Heart left ventricle (tissue), 16 donors: Measurements from ENCODE around the gene TMEM170B. TPM values are rescaled to one million over a fixed set of nuclear protein-coding genes. Genes with fewer than 3 reads are reported as not detected.

Source experiments
- ATAC-seq, 4 donors: fragments of 200-7000 bp; cut with Tn5 transposase; one replicate each; pipeline ENCODE4 v1.9.1; 2020 to 2022; ENCODE audit warnings: moderate library complexity in 4 of 4, mild to moderate bottlenecking in 3 of 4, moderate number of reproducible peaks in 1 of 4
- DNase-seq, 5 donors: peaks; one replicate each; pipeline ENCODE4 v3.0.0-alpha.2; 2020
- H3K27ac ChIP-seq, 12 donors: fragments of 200-600 bp; sonication (generic) in 4 of 12; one replicate each; pipeline versions ENCODE4 v1.5.0 to v1.8.0; 2016 to 2022; ENCODE audit warnings: mild to moderate bottlenecking in 2 of 12
- H3K27me3 ChIP-seq, 9 donors: fragments of 200-600 bp; sonication (generic) in 2 of 9; one replicate each; pipeline versions ENCODE4 v1.5.1 to v1.8.0; 2016 to 2022; ENCODE audit warnings: mild to moderate bottlenecking in 3 of 9
- H3K36me3 ChIP-seq, 9 donors: fragments of 200-600 bp; sonication (generic) in 2 of 9; one replicate each; pipeline versions ENCODE4 v1.5.0 to v1.8.0; 2018 to 2022; ENCODE audit warnings: mild to moderate bottlenecking in 2 of 9
- H3K4me1 ChIP-seq, 12 donors: fragments of 200-600 bp; sonication (generic) in 4 of 12; one replicate each; pipeline versions ENCODE4 v1.5.0 to v1.8.0; 2016 to 2022; ENCODE audit warnings: mild to moderate bottlenecking in 3 of 12
- H3K4me3 ChIP-seq, 12 donors: fragments of 200-600 bp; sonication (generic) in 4 of 12; one replicate each; pipeline versions ENCODE4 v1.5.0 to v1.8.0; 2017 to 2022; ENCODE audit warnings: mild to moderate bottlenecking in 9 of 12, moderate library complexity in 4 of 12
- H3K9me3 ChIP-seq, 12 donors: fragments of 200-600 bp; sonication (generic) in 4 of 12; one replicate each; pipeline versions ENCODE4 v1.5.0 to v1.8.0; 2016 to 2022; ENCODE audit warnings: mild to moderate bottlenecking in 1 of 12
- CTCF ChIP-seq, 12 donors: fragments of 200-600 bp; sonication (generic) in 4 of 12; IDR thresholded peaks; one replicate each; pipeline versions ENCODE4 v1.5.0 to v1.8.0; 2018 to 2022; ENCODE audit warnings: antibody characterized with exemption in 12 of 12, mild to moderate bottlenecking in 5 of 12
- POLR2A ChIP-seq, 2 donors: fragments of 450-650 bp; IDR thresholded peaks; one replicate each; pipeline ENCODE4 v1.6.1; 2017; ENCODE audit warnings: antibody characterized with exemption in 2 of 2, mild to moderate bottlenecking in 2 of 2, moderate library complexity in 2 of 2
- WGBS, 4 donors: extraction: QIAGEN DNeasy Blood & Tissue Kit in 2 of 4; methylation state at CpG; one replicate each; pipeline versions ENCODE4 v1.1.5 to v1.1.7; 2013 to 2018; 5-methylcytosine and 5-hydroxymethylcytosine counted together
- intact Hi-C, 10 donors: fragments of 100-400 bp; cut with DNase I; formaldehyde crosslinking; loops; one replicate each; pipeline versions ENCODE4 v1.11.1 to v1.14.2; 2022
- polyA plus RNA-seq, 2 donors: library from polyadenylated mRNA; stranded (reverse); fragments of 200-250 nt; gene quantifications; one replicate each; pipeline ENCODE4 v1.2.3, GENCODE V29; 2013
- total RNA-seq, 9 donors: library from RNA; depleted of rRNA in 2 of 9; stranded (reverse); fragments of >200 nt in 2 of 9; fragmentation: NEBNext Ultra II Directional in 3 of 9; extraction: Animal tissue kit (Norgen Biotek cat#: 25700) in 3 of 9; gene quantifications; one replicate each; pipeline versions ENCODE4 v1.1.0 to v1.2.4, GENCODE V29; 2016 to 2023
- donor health status: ischemic (EF 13 %, LVEDD 7.1; RV severe dilation, severe dysfunction).
- donor health status: healthy with polysubstance abuse.
- donor health status: DM: no; HTN: yes; CAD: no.
- donor health status: DM: no; HTN: no; CAD: no.
- donor health status: ischemic (EF 25% LVEDD 6.9; RV normal size, moderate dysfunction).
- donor health status: ischemic (EF 25% LVEDD 5.7; RV mildly dilated, moderate dysfunction).
- donor health status: healthy.
- donor health status: DM: yes; HTN: yes; CAD: no.
- donor health status: ischemic (EF 35%, LVEDD 5.7; RV mildly dilated, moderate dysfunction).
- donor health status: nonischemic (EF 11% LVEDD 7.7; RV severe dilation, severe dysfunction).
- donor health status: DM: yes; HTN: yes; CAD: no.
- donor health status: PGD.
- donor health status: ischemic (EF 29% LVEDD 5.4; RV normal size, mild dysfunction).
- donor health status: nonischemic (EF 23%, LVEDD 6.1; RV moderate dilation, normal function).

Gene TMEM170B
- total and polyA plus RNA-seq, 11 donors, result 1.0 to 5.9 (median 3.9) TPM

DNA sequence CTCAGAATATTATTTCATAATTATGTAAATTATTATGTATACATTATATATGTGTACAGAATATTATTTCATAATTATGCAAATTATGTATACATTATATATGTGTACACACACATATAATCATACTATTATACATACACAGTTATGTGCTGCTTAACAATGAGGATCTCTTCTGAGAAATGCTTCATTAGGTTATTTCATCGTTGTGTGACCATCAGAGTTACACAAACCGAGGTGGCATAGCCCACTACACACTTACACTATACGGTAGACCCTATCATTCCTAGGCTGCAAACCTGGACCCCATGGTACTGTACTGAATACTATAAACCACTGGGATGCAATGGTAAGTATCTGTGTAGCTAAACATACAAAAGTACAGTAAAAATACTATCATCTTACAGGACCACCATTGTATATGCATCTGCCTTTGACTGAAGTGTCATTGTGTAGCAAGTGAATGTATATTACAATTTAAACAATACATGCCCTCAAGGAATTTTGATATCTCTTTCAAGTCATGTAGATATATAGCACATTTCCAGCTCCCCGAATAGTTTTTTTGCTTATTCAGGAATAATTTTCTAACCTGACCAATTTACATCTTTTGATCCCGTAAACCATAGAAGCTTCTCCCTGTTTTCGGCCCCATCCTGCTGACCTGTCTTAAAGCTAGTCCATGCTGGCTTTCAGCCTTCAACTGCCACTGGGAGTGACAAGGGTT, 71.2 kb downstream of the TMEM170B start:
- H3K27me3 ChIP-seq, result no peaks in the 10 kb centered on the region
- H3K9me3 ChIP-seq, result no peaks in the 10 kb centered on the region
- intact Hi-C loops, result loop anchor here in 5 of 10 donors (5.0 to 10.0 kb wide), 2 partner anchors 44 to 986 kb away; no protein-coding TSS in a partner anchor
- H3K4me1 ChIP-seq, result peaks cover 0 to 48% (median 36%) of the 10 kb centered on the region in 12 donors
- 89 to 94% (median 92%) methylated on average over 6 of the region's 6 CpGs for WGBS, 4 donors
- H3K4me3 ChIP-seq, result no peak overlapping the region
- no peak for TF ChIP-seq CTCF (IDR thresholded peaks at IDR 0.05)
- TF ChIP-seq POLR2A (IDR thresholded peaks at IDR 0.05), result no peak
- no peaks in the 10 kb centered on the region for H3K36me3 ChIP-seq
- ATAC-seq (no peak), DNase-seq (no peak)
- H3K27ac ChIP-seq, result peak overlapping the region in 10 of 12 donors; percentile 8 to 74 (median 48)

DNA sequence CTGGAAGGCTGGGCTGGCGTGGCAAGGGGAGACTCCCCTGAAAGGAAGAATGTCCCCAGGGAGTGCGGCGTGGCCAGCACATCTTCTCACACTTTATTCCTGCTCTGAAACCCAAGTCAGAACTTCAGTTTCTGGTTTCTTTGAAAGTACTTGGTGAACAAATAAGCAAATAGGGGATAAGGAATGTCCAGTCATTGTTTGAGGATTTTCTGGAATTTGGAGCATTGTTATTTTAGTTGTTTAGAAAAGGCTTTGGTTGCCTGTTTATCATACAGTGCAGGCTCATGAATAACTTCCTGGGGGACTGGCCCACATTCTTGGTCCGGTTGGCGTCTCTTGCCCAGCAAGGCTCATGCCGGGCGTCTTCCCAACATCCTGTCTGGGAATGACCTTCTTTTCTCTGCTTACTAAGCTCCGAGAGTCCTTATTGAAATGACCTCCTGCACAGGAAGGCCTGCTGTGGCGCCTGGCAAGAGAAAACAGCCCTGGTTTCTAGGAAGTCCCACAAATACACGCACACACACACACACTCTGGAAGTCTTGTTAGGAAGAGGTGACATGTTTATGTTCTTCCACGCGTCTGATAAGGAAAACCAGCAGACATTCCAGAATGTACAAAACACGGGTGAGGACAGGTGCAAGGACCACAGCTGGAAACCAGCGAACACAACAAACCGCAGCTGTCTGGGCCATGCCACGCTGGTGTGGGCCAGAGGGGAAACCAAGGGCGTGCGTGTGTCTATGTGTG, 71.9 kb downstream of the TMEM170B start:
- no peaks in the 10 kb centered on the region for H3K36me3 ChIP-seq
- DNase-seq (peak; percentile 40 to 75 (median 59)), ATAC-seq (peak; percentile 26 to 81 (median 76))
- H3K9me3 ChIP-seq, result no peaks in the 10 kb centered on the region
- no peak overlapping the region for H3K4me3 ChIP-seq
- no peak for TF ChIP-seq POLR2A (IDR thresholded peaks at IDR 0.05)
- no peak for TF ChIP-seq CTCF (IDR thresholded peaks at IDR 0.05)
- H3K27ac ChIP-seq, result peak overlapping the region in 10 of 12 donors; percentile 8 to 74 (median 48)
- peaks cover 0 to 51% (median 37%) of the 10 kb centered on the region in 12 donors for H3K4me1 ChIP-seq
- 47 to 58% (median 52%) methylated on average over 18 of the region's 18 CpGs for WGBS, 4 donors
- no peaks in the 10 kb centered on the region for H3K27me3 ChIP-seq
- intact Hi-C loops, result loop anchor here in 5 of 10 donors (5.0 to 10.0 kb wide), 2 partner anchors 43 to 985 kb away; no protein-coding TSS in a partner anchor

DNA sequence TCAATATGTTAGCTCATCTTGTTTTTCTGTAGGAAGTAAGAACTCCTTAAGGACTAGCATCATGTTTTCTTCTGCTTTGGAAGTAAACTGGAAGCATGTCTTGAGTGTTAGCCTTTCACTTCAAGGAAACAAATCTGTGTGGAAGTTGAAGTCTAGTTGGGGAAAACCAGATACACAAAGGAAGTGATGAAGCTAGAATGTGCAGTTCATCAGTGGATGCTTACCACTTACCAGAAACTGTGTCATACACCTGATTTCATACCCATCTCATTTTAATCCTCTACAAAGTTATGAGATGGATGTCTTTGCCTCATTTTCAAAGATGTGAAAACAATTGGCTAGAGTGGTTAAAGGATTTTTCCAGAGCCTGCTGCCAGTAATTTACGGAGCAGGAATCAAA, 75.8 kb downstream of the TMEM170B start:
- Histone ChIP-seq H3K36me3 (no peaks in the 10 kb centered on the region), H3K4me3 (no peak overlapping the region), H3K9me3 (no peaks in the 10 kb centered on the region), H3K27ac (no peak overlapping the region), H3K4me1 (peaks cover 0 to 25% (median 9%) of the 10 kb centered on the region in 12 donors), H3K27me3 (no peaks in the 10 kb centered on the region)
- DNase-seq (no peak), ATAC-seq (no peak)
- WGBS, 4 donors, result 90 to 98% (median 93%) methylated on average over 1 of the region's 1 CpG
- intact Hi-C loops, result no loop called here
- no peak for TF ChIP-seq POLR2A (IDR thresholded peaks at IDR 0.05)
- TF ChIP-seq CTCF (IDR thresholded peaks at IDR 0.05), result no peak

- 73 to 81% (median 79%) methylated on average over 4 of the region's 4 CpGs for WGBS, 4 donors
- ATAC-seq, result no peak
These were observed 76.3 kb downstream of the TMEM170B start for GRCh38 chr6:11613858-11614257.

More at GRCh38 chr6:11613858-11614257, 76.3 kb downstream of the TMEM170B start:
- DNase-seq, result no peak
- Histone ChIP-seq H3K4me3 (no peak overlapping the region), H3K36me3 (no peaks in the 10 kb centered on the region), H3K27me3 (no peaks in the 10 kb centered on the region), H3K4me1 (peaks cover 0 to 21% (median 9%) of the 10 kb centered on the region in 12 donors), H3K9me3 (no peaks in the 10 kb centered on the region), H3K27ac (peak overlapping the region in 4 of 12 donors; percentile 7 to 36 (median 14))
- TF ChIP-seq CTCF (IDR thresholded peaks at IDR 0.05), result no peak
- TF ChIP-seq POLR2A (IDR thresholded peaks at IDR 0.05), result no peak
- intact Hi-C loops, result no loop called here
